Smooth muscle cell of bladder (primary cell): Measurements from ENCODE around the gene ST13. TPM values are rescaled to one million over a fixed set of nuclear protein-coding genes. Genes with fewer than 3 reads are reported as not detected.

ENCODE experiments used
- total RNA-seq: library from RNA; depleted of rRNA; stranded (reverse); fragments of >200 nt; gene quantifications from 2 replicates; pipeline ENCODE4 v1.2.3, GENCODE V29; 2014

Gene ST13
- total RNA-seq, result 268 and 309 TPM in 2 replicates

GRCh38 chr22:40856513-40857308 is at the start of gene ST13, which contains the start of gene XPNPEP3:
Gene ST13, minus strand, starts transcription at chr22:40856639. Its CDS starts 99 bp downstream, at chr22:40856540.
Gene XPNPEP3, plus strand, starts transcription at chr22:40857148. Its CDS starts 34 bp downstream, at chr22:40857182.

GRCh38 chr22:40862013-40862412 is 5.6 kb upstream of the ST13 start, which contains the start of gene DNAJB7:
Gene DNAJB7, minus strand, starts transcription at chr22:40862113. Its CDS starts 119 bp downstream, at chr22:40861994.

GRCh38 chr22:40818747-40819598 is 37.5 kb downstream of the ST13 start, which contains the start of gene SLC25A17:
Gene SLC25A17, minus strand, starts transcription at chr22:40819346. Its CDS starts 98 bp downstream, at chr22:40819248.

Other genes starting within 250 kb of the ST13 start
- gene MRTFA, start 219.9 kb downstream of the ST13 start, total RNA-seq, result 16.8 and 20.9 TPM in 2 replicates
- gene MCHR1, start 177.2 kb downstream of the ST13 start, total RNA-seq, result 1.00 and 2.4 TPM in 2 replicates
- 12.5 and 13.3 TPM in 2 replicates for gene SLC25A17, start 37.3 kb downstream of the ST13 start, total RNA-seq
- 5.4 and 7.0 TPM in 2 replicates for gene XPNPEP3, start 509 bp upstream of the ST13 start, total RNA-seq
- not detected in 2 replicates for gene DNAJB7, start 5.5 kb upstream of the ST13 start, total RNA-seq
- gene RBX1, start 94.7 kb upstream of the ST13 start, total RNA-seq, result 56.5 and 58.9 TPM in 2 replicates
- gene EP300, start 236.0 kb upstream of the ST13 start, total RNA-seq, result 24.3 and 27.7 TPM in 2 replicates